Erythroblast (primary cell): Measurements from ENCODE around the gene SLC30A7.

Experiments
- GATA1 ChIP-seq: IDR thresholded peaks from 2 replicates; pipeline ENCODE4 v1.6.1; 2011; ENCODE audit warnings: low read depth, mild to moderate bottlenecking, control low read depth, low read length, moderate library complexity
- POLR2A ChIP-seq: IDR thresholded peaks from 2 replicates; pipeline ENCODE4 v1.6.1; 2011; ENCODE audit warnings: mild to moderate bottlenecking, low read length

GRCh38 chr1:100881687-100882086, 14.2 kb upstream of the SLC30A7 start:
- no peak for TF ChIP-seq POLR2A
- TF ChIP-seq GATA1, result no peak
